Measurements from ENCODE around the gene MFGE8. TPM values are rescaled to one million over a fixed set of nuclear protein-coding genes. Genes with fewer than 3 reads are reported as not detected.

MFGE8 gene
- total RNA-seq (2021) (54.5 and 64.3 TPM in 2 replicates), Bru-seq, nascent RNA (percentile 53 among the genes with signal in this experiment), BruChase-seq, experiment 1, labeled RNA remaining after a 2-hour chase (percentile 62 among the genes with signal in this experiment), BruChase-seq, experiment 2, labeled RNA remaining after a 6-hour chase (percentile 73 among the genes with signal in this experiment)
- long read RNA-seq, transcript MFGE8-201 (8 exons, 1,937 nt), result major isoform, 5 of 19 reads
- long read RNA-seq, partial matches to known transcripts, result 0 of 19 reads
- long read RNA-seq, other reads (novel, unspliced or antisense), result 13 of 19 reads

- POLR2A ChIA-PET (ENCODE audit: unreplicated experiment), result interaction anchor here (0.6 kb wide), 1 partner anchor 217 kb away, joined by 3 read pairs; no protein-coding TSS in a partner anchor
- Histone ChIP-seq H3K4me2 (peak within 1 kb of the TSS; percentile 95), H3K27ac (no peak within 1 kb of the TSS), H2AFZ (peak within 1 kb of the TSS; percentile 81), H3K79me2 (ENCODE audit: low read depth) (no peaks in the 10 kb centered on the region), H3K27me3 (ENCODE audit: insufficient read depth, low read depth) (no peaks in the 10 kb centered on the region), H3F3A (ENCODE audit: insufficient read depth, low read depth) (peaks cover 8% of the 10 kb centered on the region), H3K4me1 (replicated peaks; ENCODE audit: insufficient read depth) (peaks cover 22% of the 10 kb centered on the region), H3K4me3 (peak within 1 kb of the TSS; percentile 80), H3K9me2 (ENCODE audit: insufficient read depth) (no peaks in the 10 kb centered on the region), H3K9me3 (ENCODE audit: insufficient read depth, low read depth) (no peaks in the 10 kb centered on the region), H3K36me3 (ENCODE audit: low read depth) (no peaks in the 10 kb centered on the region), H4K20me1 (ENCODE audit: insufficient read depth) (no peaks in the 10 kb centered on the region)
- intact Hi-C loops (cut with micrococcal nuclease; ENCODE audit: unreplicated experiment), result no loop called here
- DNase-seq, result peak in 1 of 2 experiments; percentile 66
- TF ChIP-seq EZH2 (IDR thresholded peaks at IDR 0.05; ENCODE audit: low read depth), result no peak
- no peak for TF ChIP-seq CTCF (conservative IDR thresholded peaks at IDR 0.05)
- no TSS peak for BruUV-seq (replicated peaks)
- CTCF ChIA-PET, result no interaction called here
Observed at GRCh38 chr15:88913017-88913849, at the start of gene MFGE8. Gene MFGE8 (minus strand): TSS chr15:88913379. CDS start chr15:88913319, 60 bp downstream.

GRCh38 chr15:88959445-88959844 is 46.3 kb upstream of the MFGE8 start:
- BruUV-seq (replicated peaks), result no TSS peak
- Histone ChIP-seq H3K27ac (no peak overlapping the region), H3K4me2 (no peak overlapping the region), H3K9me2 (ENCODE audit: insufficient read depth) (no peaks in the 10 kb centered on the region), H3K27me3 (ENCODE audit: insufficient read depth, low read depth) (peaks cover 4% of the 10 kb centered on the region; the same call in 1 of the 2 replicates), H3K36me3 (ENCODE audit: low read depth) (no peaks in the 10 kb centered on the region), H3K79me2 (ENCODE audit: low read depth) (no peaks in the 10 kb centered on the region), H3K9me3 (ENCODE audit: insufficient read depth, low read depth) (no peaks in the 10 kb centered on the region), H3K4me1 (replicated peaks; ENCODE audit: insufficient read depth) (no peaks in the 10 kb centered on the region), H3F3A (ENCODE audit: insufficient read depth, low read depth) (no peaks in the 10 kb centered on the region), H4K20me1 (ENCODE audit: insufficient read depth) (no peaks in the 10 kb centered on the region), H2AFZ (no peak overlapping the region), H3K4me3 (no peak overlapping the region)
- CTCF ChIA-PET, result no interaction called here
- intact Hi-C loops (cut with micrococcal nuclease; ENCODE audit: unreplicated experiment), result no loop called here
- no peak for DNase-seq
- POLR2A ChIA-PET (ENCODE audit: unreplicated experiment), result no interaction called here
- TF ChIP-seq EZH2 (IDR thresholded peaks at IDR 0.05; ENCODE audit: low read depth) (no peak), CTCF (conservative IDR thresholded peaks at IDR 0.05) (no peak)

GRCh38 chr15:88956906-88957305 is 43.7 kb upstream of the MFGE8 start:
- CTCF ChIA-PET, result no interaction called here
- POLR2A ChIA-PET (ENCODE audit: unreplicated experiment), result no interaction called here

More at GRCh38 chr15:88956906-88957305, 43.7 kb upstream of the MFGE8 start:
- H3F3A ChIP-seq (ENCODE audit: insufficient read depth, low read depth), result no peaks in the 10 kb centered on the region
- H3K36me3 ChIP-seq (ENCODE audit: low read depth), result no peaks in the 10 kb centered on the region
- H3K27ac ChIP-seq, result no peak overlapping the region
- H3K4me1 ChIP-seq (replicated peaks; ENCODE audit: insufficient read depth), result no peaks in the 10 kb centered on the region
- intact Hi-C loops (cut with micrococcal nuclease; ENCODE audit: unreplicated experiment), result no loop called here
- no peaks in the 10 kb centered on the region for H3K9me3 ChIP-seq (ENCODE audit: insufficient read depth, low read depth)
- no peak overlapping the region for H3K4me2 ChIP-seq
- H3K79me2 ChIP-seq (ENCODE audit: low read depth), result no peaks in the 10 kb centered on the region
- H3K27me3 ChIP-seq (ENCODE audit: insufficient read depth, low read depth), result peaks cover 4% of the 10 kb centered on the region; the same call in 1 of the 2 replicates
- TF ChIP-seq EZH2 (IDR thresholded peaks at IDR 0.05; ENCODE audit: low read depth) (no peak), CTCF (conservative IDR thresholded peaks at IDR 0.05) (no peak)
- DNase-seq, result no peak
- H4K20me1 ChIP-seq (ENCODE audit: insufficient read depth), result no peaks in the 10 kb centered on the region
- H3K9me2 ChIP-seq (ENCODE audit: insufficient read depth), result no peaks in the 10 kb centered on the region
- no peak overlapping the region for H3K4me3 ChIP-seq
- H2AFZ ChIP-seq, result no peak overlapping the region
- BruUV-seq (replicated peaks), result no TSS peak

Data from PC-9 (cell line).